GM19035 (cell line): ENCODE data around the gene SLC38A10.

Experiments
- ATAC-seq: cut with Tn5 transposase; IDR thresholded peaks from one replicate; pipeline ENCODE4 v1.9.1; 2021; ENCODE audit not compliant: unreplicated experiment

Gene SLC38A10

DNA sequence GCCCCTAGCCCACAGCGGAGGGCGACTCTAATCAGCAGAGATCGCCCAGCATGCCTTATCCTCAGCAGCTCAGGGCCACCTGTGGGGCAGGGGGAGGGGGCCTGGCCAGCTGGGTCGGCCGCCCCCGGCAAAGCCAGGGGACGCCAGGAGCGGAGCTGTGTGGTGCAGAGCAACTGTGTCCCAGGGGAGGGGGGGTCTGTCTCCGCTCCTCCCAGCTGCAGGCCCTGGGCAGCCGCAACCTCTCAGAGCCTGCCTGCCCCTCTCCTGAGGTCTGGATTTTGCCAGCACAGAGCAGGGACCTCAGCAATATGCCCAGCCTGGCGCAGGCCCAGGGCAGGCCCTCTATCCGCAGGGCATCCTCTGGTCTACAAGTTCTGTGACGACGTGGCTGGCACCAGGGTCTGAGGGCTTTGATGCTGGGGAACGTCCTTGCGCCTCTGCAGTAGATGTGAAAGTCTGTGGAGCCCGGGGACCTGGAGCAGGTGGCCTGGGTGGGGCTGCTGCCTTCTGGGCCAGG, 36.5 kb upstream of the SLC38A10 start:
- ATAC-seq: no peak

DNA sequence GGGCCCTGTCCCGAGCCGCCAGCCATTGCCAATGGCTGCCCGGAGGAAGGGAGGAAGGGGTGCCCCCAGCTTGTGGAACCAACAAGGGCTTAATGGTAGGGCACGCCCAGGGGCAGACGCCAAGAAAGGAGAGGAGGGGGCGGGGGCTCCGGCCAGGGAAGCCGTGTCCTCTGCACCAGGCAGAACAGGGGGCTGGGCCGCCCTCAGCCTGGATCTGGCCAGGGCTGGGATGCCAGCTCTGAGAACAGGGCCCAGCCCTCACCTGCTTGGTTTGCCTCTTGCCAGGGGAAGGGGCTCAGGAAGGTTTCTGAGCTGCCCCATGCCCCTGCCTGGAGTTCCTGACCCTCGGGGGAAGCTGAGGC, 35.8 kb upstream of the SLC38A10 start:
- no peak for ATAC-seq

DNA sequence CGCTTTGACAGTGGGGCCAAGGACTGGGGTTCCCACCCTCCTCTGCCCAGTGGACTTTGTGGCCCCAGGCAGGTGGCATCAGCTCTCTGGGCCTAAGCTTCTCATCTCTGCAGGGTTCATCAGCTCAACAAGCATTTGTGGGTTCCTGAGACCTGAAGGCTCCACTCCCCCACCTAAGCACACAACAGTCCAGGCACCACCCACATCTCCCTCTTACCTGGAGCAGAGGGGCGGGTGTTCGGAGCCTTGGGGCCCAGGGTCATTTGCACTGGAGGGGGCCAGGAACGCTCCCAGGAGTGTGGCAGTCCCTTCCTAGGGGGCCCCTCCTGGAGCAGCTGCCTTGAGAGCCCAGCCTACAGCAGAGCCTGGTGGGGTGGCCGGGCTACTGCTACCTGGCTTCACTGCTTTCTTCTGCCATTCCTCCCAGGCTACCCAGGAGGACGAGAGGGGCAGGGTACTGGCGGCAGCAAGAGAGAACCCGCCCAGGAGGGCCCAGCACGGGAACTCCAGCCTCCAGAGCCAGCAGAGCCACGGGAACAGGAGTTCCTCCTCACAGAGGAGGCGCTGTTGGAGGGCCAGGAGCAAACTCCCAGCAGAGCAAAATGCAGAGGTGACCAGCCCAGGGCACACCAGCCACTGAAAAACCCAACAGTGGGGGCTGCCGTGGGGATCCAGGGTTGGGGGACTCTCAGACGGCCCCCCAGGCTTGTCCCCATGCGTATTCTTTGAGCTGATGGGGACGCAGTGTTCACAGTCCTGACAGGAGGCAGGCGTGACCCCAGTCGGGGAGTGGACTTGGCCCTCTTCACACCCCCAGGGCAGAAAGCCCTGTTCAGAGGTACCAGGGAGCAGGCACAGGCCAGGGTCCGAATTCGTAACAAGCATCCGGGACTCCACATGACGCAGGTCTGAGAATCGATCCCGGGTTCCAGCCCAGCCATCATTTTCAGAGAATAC, 35.1 kb upstream of the SLC38A10 start:
- ATAC-seq: no peak

DNA sequence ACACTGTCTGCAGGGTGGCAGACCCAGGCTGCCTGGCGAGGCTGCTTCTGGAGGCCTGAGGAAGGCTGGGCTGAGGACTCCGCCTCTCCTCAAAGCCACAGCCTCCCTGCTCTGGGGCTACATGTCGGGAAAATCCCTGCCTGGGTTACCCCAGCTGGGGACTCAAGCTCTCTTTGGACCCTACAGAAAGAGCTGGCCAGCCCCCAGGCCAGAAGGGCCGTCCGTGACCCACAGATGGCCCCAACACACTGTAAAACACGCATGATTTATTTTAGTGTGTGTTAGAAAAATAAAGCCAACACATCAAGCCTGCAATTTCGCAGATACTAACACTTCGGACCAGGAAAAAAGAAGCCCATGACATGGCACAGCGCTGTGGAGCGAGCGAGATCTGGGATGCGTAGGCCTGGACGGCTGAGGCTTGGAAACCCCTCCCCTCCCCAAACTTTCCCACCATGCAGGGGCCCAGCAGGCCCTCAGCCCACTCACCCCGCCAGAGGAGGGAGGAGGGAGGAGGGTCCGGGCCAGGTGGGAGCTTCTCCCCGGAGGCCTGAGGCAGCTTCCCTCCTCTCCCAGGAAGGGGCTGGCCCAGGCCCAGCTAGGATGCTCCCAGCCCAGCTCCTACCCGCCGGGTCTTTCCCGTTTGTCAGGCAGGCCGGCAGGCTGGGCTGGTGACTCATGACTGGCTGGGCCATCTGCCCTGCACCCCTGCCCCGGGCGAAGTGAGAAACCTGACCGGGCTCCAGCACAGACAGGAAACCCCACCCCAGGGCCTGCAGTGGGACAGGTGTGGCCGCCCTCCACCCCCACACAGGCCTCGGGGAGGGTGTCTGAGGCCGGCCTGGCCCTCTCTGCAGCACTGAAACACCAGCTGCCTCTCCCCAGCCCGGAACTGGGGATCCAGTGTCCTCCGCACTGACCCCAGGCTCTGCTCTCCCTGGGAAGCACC, 34.1 kb upstream of the SLC38A10 start:
- ATAC-seq: no peak

DNA sequence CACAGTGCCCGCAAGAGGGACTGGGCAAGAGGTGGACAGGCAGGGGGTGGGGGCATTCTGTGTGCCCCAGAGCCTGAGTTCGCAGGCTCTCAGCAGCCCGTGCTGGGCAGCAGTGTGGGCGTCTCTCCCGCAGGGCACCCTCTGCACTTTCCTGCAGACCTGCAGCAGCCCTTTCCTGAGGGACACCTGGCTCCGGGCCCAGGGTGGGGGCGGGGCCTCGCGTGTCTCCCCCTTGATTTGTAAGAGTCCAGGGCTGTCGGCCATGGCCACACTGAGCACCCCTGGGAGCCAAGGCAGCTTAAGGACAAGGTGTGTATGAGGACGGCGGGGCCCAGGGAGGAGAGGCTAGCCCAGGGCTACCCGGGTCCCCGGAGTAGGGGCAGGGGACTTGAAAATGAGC, 33.4 kb upstream of the SLC38A10 start:
- ATAC-seq: no peak

DNA sequence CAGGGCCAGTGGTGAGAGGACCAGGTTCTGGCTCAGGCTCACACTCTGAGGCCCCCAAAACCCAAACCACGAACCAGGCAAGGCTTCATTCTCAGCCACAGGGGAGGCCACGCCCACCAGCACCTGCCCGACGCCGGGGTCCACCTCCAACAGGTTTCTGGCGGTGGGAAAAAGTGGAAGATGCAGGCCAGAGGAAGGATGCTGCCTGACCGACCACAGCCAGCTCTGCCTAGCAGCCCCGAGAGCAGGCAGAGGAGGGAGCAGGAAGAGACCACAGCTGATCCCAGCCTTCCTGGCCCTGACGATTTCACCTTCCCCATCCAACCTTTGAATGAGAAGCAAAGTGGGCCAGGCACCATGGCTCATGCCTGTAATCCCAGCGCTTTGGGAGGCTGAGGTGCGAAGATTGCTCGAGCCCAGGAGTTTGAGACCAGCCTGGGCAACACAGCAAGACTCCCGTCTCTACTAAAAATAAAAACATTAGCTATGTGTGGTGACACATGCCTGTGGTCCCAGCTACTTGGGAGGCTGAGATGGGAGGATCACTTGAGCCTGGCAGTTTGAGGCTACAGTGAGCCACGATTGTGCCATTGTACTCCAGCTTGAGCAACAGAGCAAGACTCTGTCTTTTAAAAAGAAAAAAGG, 30.7 kb upstream of the SLC38A10 start:
- no peak for ATAC-seq

DNA sequence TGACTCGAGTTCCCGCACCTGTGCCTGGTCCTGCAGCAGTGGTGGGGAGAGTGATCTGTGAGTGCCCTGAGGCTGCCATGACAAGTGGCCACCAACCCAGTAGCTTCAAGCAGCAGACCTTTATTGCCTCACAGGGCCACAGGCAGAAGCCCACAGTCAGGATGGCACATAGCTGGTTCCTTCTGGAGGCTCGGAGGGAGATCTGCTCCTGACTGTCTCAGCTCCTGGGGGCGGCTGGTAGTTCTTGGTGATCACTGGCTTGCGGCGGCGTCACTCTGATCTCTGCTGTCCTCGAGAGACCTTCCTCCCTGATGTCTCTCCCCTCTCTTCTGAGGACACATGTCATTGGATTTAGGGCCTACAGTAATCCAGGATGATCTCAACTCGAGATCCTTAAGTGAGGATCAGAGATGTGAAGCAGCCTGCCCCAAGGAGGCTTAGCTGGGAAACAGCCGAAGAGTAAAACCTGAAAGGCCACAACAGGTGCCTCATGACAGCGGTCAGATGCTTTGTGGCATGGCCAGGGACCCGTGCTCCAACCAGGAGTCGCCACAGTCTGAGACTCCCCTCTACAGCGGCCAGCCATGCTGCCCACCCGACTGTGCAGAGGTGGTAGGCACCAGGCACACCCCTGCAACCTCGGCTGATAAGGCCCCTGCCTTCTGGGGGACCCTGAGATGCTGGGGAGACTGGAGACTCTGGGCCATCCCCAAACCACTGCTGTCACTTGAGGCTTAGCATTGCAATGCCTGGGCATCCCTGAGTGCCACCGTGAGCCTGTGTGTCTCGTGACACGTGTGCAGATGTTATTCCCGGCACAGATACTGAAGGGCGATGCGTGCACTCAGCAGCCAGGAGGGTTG, 30.0 kb upstream of the SLC38A10 start:
- no peak for ATAC-seq

DNA sequence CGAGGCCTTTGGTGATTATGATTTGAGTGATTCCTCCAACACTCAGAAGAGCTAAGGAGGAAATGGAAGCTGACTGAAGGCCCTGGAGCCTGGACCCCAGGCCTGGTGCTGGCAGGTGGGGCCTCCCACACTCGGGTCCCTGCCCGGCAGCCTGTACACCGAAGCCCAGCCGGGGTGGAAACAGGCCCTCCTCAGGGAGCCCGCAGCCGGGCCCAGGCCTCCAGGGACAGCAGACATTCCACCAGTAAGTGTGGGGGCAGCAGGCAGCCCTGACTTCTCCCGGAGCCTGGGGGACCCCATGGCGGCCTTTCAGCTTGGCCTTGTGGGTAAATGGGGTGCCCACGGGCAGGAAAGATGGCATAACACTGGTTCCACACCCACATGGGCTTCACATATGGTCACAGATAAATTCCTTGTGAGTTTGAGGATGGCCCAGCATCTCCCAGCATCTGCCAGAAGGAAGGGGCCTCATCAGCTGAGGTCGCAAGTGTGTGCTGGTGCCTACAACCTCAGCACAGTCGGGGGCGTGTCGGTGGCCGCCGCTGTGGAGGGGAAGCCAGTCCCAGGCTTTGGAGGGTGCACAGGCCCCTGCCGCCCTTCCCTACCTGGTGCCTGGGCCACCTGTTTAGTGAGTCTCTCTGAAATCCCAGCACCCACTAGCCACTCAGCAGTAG, 29.2 kb upstream of the SLC38A10 start:
- ATAC-seq: no peak

DNA sequence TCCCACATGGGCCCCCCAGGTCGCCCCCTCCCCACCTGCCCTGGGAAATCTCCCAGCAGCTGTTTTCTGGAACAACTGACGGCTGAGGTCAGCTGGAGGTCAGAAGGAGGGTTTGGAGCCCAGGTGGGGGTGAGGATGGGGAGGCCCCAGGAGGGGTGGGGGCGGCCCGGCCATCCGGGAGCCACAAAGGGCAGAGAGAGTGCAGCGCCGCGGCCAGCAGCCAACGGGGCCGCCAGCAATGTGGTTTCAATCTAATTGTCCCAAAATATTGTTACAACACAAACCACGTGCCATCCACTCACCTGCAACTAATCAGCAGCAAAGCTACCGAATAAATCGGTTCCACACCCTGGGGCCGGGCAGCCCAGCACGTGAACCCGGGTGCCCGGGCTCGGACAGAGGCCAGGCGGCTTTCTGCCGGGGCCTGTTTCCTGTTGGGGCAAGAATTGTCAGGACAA, 28.3 kb upstream of the SLC38A10 start:
- ATAC-seq: no peak

DNA sequence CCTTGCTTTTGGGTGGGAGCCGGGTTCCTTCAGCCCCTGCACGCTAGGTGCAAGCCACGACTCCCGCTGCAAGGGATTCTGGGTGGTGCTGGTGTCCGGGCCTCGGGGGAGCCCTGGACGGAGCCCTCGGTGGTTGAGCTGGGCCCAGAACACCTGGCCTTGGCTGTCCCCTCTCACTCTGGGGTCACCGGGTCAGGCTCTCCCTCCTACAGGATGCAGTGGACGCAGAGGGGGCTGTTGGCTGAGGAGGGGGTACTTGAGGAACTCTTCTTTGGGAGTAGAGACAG, 27.9 kb upstream of the SLC38A10 start:
- no peak for ATAC-seq

DNA sequence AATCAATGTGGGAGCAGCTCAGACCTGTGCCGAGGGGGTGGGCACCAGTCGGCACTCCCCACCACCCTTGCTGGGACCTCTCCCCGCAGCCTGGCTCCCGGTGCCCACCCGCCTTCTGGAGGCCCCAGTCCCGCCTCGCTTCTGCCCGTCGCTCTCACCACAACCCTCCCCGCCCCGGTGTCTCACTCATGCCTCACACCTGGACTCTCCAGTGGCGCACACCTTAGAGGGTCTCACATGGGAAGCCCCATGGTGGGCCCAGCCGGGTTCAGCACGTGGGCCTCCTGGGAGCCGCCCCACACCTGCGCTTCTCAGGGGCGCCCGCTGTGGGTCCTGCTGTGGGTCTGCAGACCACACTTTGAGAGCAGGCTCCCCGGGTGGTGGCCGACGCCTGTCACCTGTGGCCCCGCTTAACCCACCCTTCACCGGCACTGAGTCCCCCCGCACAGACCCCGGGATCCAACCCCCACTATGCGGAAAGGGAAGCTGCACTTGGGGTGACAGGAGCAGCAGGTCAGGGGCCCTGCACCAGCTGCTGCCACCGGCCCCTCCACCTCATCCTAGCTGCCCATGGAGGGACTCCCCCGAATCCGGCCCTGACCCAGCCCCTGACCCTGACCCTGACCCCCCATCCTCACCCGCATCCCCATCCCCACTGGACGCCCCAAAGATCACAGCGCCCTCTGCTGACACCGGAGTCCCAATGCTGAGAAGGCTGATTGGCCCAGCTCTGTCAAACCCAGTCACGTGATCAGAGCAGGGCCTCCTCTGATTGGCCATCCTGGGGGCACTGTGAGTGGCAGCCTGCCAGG, 27.4 kb upstream of the SLC38A10 start:
- ATAC-seq: no peak

DNA sequence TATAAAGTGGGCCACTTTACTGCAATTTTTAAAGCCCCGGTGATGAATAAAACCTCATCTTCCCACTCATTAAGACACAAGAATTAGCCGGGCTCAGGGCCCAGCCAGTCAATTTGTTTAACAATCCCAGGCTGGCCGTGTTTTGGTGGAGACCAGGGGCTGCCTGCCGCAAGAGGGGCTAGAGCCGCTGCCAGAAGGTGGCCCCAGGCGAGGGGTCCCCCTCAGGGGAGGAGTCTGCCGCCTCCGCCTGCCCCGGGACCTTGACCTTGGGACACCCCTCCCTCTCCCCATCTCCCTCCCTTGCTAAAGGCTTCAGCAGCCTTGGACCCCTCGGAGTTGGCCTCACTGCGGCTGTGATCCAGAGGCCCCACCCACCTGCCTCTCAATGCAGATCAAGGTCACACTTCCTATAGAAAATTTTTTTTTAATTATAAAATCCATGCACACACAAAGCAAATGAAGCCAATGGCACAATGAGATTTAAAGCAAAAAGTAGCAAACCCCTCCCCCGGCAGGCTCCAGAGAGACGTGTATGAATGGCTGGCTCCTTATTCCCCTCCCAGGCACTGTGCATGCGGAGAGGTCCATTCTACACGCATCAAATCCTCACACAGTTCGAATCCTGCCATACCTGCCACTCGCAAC, 23.0 kb upstream of the SLC38A10 start:
- no peak for ATAC-seq

DNA sequence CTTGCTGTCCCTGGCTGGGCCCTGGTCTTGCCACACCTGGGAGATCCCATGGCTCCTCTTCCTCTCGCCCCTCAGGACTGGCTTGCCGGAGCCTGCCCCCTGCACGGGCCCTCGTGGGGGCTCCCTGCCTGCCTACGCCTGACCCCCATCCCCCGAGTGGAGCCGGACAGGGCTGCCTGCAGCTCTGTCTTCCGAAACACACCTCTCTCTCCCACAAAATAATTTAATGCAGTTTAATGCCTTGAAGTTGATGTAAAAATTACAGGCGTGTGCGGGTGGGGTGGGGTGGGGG, 22.4 kb upstream of the SLC38A10 start:
- ATAC-seq: no peak

DNA sequence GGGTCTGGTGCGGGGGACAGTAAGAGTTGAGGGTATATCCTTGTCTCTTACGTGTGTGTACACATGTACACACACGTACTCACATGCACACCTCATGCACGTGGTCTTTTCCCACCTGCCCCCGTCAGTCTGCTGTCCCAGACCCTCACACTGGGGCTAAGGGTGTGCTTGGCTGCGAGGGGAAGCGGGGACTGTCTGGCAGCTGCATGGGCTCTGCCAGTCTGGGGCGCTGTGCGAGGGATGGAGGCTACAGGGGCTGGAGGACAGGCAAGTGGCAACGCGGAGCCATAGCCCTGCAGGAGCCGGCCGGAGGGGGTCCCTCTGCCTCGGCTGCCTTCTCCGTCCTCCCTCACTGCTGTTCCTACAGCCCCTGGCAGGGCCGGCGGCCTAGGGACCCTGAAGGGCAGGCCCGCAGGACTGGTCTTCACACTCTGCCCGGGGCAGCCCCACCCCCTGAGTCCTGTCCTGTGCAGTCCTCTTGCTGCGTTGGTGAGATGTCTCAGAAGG, 20.8 kb upstream of the SLC38A10 start:
- ATAC-seq: no peak

DNA sequence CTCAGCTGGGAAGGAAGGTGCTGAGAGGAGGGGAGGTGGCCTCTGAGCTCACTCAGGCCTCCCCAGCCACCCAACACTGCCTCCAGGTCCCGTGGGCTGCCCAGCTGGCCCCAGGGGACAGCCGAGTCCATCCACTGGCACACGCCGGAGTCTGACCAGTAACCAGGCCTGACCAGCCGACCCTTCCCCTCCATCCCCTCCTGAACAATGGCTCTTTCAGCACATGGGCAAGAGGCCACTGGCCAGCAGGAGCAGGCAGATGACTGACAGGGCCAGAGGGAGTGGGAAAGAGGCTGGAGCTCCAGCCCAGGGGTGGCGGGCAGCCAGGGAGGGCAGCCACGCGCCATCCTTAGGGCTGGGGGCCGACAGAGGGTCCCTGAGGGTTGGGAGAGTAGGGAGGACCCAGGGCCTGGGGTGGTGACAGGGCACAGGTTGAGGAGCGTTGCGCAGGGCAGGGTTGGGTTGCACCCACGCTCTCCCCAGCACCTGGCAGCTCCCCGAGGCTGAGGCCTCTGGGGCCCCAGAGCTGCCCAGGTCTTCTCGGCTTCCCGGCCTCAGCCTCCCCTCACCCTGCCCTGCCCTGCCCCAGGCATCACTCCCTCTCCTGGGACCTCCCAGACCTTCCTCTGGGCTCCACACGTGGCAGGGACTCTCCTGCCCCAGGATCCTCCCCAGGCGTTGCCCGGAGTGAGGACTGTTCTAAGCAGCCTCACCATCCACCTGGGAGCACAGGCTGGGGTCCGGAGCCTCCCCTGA, 20.2 kb upstream of the SLC38A10 start:
- ATAC-seq: no peak

DNA sequence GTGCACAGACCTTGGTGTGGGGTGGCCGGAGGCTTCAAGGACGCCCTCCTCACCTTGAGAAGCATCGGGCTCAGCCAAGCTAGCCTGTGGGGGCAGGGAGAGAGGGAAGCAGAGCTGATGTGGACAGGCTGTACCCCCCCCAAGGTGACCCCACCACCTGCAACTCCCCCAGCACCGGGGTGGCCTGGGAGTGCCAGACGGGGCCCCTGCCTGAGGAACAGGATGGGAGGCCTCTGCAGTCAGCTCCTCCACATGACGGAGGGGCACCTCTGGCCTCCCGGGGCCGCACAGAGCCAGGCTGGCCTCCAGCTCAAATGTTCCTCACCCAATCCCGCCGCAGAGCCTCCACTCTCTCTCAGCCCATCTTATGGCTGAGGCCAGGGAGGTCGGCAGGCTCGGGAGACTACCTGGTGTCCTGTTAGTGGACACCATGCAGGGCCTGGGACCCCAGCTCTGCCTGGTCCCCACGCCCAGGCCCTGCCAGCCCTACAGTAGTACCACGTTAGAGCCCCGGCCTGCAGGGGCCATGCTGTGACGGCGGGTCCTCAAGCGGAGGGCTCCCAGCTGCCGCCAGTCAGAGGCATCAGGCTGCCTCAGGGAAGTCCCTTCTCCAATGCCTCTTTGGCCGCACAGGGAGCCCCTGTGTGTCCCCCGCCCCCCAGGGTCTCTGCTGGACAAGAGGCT, 19.4 kb upstream of the SLC38A10 start:
- no peak for ATAC-seq

DNA sequence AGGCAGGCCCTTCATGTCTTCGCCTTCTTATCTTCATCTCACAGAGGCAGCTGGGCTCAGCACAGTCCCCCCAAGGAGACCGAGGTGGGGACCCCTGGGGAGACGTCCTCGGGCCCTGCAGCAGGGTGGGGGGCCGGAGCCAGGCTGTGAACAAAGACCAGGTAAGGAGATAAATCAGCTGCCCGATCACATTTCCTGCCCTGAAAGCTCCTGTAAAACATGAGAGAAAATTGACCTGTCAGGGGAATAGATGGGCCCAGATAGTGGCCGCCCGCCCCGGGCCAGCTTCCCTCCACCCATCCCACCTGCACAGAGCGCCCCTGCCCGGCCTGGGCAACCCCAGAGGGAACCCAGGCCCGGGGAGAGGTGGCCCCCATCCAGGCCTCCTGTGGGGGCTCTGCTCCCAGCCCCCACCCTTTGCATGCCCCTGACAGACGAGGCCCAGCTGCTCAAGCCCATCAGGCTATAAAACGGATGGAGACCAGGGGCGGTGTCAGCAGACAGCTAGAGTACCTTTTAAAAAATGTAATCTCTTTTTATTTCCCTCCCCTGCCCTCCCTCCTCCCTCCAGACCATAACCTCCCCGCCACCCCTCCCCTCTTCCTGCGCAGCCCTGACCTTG, 18.8 kb upstream of the SLC38A10 start:
- no peak for ATAC-seq
